IMR-90 (cell line): ENCODE measurements around the gene KRT1.

ENCODE experiments used
- CHD1 ChIP-seq: IDR thresholded peaks from 2 replicates; pipeline ENCODE4 v1.6.1; 2012; ENCODE audit warnings: low read depth, low read length, improper control_type of control experiment
- CTCF ChIP-seq: conservative IDR thresholded peaks from 2 replicates; pipeline ENCODE4 v1.5.1; 2012; ENCODE audit warnings: mild to moderate bottlenecking, low read depth, low read length, improper control_type of control experiment
- MAFK ChIP-seq: IDR thresholded peaks from 2 replicates; pipeline ENCODE4 v1.6.1; 2012; ENCODE audit warnings: low read depth, low read length, improper control_type of control experiment
- POLR2A ChIP-seq: IDR thresholded peaks from 2 replicates; pipeline ENCODE4 v1.6.1; 2012; ENCODE audit warnings: mild to moderate bottlenecking, low read depth, low read length
- SMC3 ChIP-seq: fragments of 150-350 bp; IDR thresholded peaks from 2 replicates; pipeline ENCODE4 v1.6.1; 2016; ENCODE audit warnings: low read depth, mild to moderate bottlenecking, antibody characterized with exemption, low read length, moderate library complexity

DNA sequence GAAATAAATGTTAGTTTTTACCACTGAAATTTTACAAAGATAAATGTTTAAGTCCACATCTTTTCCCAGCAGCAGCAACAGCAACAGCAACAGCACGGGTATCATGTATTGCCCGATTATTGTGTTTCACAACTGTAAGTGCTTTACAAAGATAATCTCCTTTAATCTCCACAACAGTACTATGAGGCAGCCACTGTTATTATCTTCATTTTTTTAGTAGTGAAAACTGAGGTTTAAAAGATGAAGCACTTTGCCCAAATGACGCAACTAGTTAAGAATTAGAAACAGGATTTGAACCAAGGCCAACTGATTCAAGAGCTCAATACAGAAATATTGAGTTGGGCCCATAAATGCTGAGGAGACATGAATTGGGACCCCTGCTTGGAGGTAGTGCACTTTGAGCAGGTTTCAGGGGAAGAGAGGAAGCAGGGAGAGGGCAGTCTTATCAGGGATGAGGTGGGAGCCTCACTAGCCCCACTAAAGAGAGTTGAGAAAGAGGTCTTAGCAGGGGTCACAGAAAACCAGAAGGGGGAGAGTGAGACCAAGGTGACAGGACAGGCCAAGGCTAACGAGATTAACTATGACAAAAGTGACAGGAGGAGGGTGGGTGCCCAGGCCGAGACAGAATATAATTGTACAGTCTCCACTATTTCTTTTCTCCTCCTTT lies 43.5 kb downstream of the KRT1 start:
- no peak for TF ChIP-seq MAFK
- TF ChIP-seq POLR2A, result no peak
- no peak for TF ChIP-seq CTCF
- no peak for TF ChIP-seq CHD1
- no peak for TF ChIP-seq SMC3
